Sigmoid colon (tissue), 4 donors: ENCODE results near the gene VOPP1.

Experiments
- CTCF ChIP-seq, 4 experiments: fragments of 450-650 bp in 3 of 4; fragments of 200-600 bp in 1 of 4; IDR thresholded peaks; one replicate each; pipeline ENCODE4 v1.5.1; 2016 to 2019; ENCODE audit warnings: antibody characterized with exemption in 4 of 4, mild to moderate bottlenecking in 3 of 4, moderate library complexity in 2 of 4
- EP300 ChIP-seq, 4 donors: sonication (generic); formaldehyde crosslinking; IDR thresholded peaks; one replicate each; pipeline ENCODE4 v1.6.1; 2017; ENCODE audit warnings: antibody characterized with exemption in 4 of 4
- POLR2A ChIP-seq, 2 donors: fragments of 450-650 bp; IDR thresholded peaks; one replicate each; pipeline ENCODE4 v1.6.1; 2016; ENCODE audit warnings: antibody characterized with exemption in 2 of 2, mild to moderate bottlenecking in 2 of 2, moderate library complexity in 2 of 2
- POLR2AphosphoS5 ChIP-seq, 4 donors: sonication (generic); formaldehyde crosslinking; IDR thresholded peaks; one replicate each; pipeline ENCODE4 v1.6.1; 2017; ENCODE audit warnings: antibody characterized with exemption in 4 of 4

GRCh38 chr7:55431898-55432297 lies 140.4 kb downstream of the VOPP1 start:
- TF ChIP-seq CTCF (IDR thresholded peaks at IDR 0.05) (no peak), POLR2AphosphoS5 (IDR thresholded peaks at IDR 0.05) (no peak), POLR2A (IDR thresholded peaks at IDR 0.05) (no peak), EP300 (IDR thresholded peaks at IDR 0.05) (no peak)
